Measurements from ENCODE around the gene MMP1.
A peak's percentile ranks its signal among the peaks of the same experiment; 100 is the strongest.

MMP1 gene

GRCh38 chr11:102798012-102798746, at the start of gene MMP1:
MMP1 (minus strand) TSS chr11:102798160; CDS start chr11:102798092, 68 bp downstream.
- DNase-seq: peak; percentile 6

- no peak for DNase-seq
Observed at GRCh38 chr11:102846292-102846691, 48.3 kb upstream of the MMP1 start.

- no peak for DNase-seq
Observed at GRCh38 chr11:102843489-102843888, 45.5 kb upstream of the MMP1 start, which contains the start of gene MMP3. MMP3 (minus strand) TSS chr11:102843609; CDS start chr11:102843546, 63 bp downstream.

- no peak for DNase-seq
Observed at GRCh38 chr11:102842930-102843329, 45.0 kb upstream of the MMP1 start.

- no peak for DNase-seq
Observed at GRCh38 chr11:102840018-102840417, 42.1 kb upstream of the MMP1 start.

GRCh38 chr11:102837646-102838045, 39.7 kb upstream of the MMP1 start:
- DNase-seq: no peak

- DNase-seq: no peak
Observed at GRCh38 chr11:102837156-102837555, 39.2 kb upstream of the MMP1 start.

GRCh38 chr11:102836290-102836875, 38.4 kb upstream of the MMP1 start:
- no peak for DNase-seq

GRCh38 chr11:102833731-102834130, 35.8 kb upstream of the MMP1 start:
- no peak for DNase-seq

GRCh38 chr11:102832612-102833011, 34.7 kb upstream of the MMP1 start:
- no peak for DNase-seq

GRCh38 chr11:102831489-102832440, 33.8 kb upstream of the MMP1 start:
- no peak for DNase-seq

GRCh38 chr11:102831128-102831488, 33.1 kb upstream of the MMP1 start:
- DNase-seq: no peak

- DNase-seq: no peak
Observed at GRCh38 chr11:102830001-102830727, 32.2 kb upstream of the MMP1 start.

- no peak for DNase-seq
Observed at GRCh38 chr11:102829316-102830000, 31.5 kb upstream of the MMP1 start.

- DNase-seq: no peak
Observed at GRCh38 chr11:102824556-102824955, 26.6 kb upstream of the MMP1 start.

- DNase-seq: no peak
Observed at GRCh38 chr11:102819491-102819890, 21.5 kb upstream of the MMP1 start.

GRCh38 chr11:102813484-102813883, 15.5 kb upstream of the MMP1 start:
- DNase-seq: no peak

- DNase-seq: no peak
Observed at GRCh38 chr11:102812188-102812587, 14.2 kb upstream of the MMP1 start.

GRCh38 chr11:102810950-102811660, 13.1 kb upstream of the MMP1 start:
- DNase-seq: peak; percentile 32

- DNase-seq: no peak
Observed at GRCh38 chr11:102809971-102810370, 12.0 kb upstream of the MMP1 start.

GRCh38 chr11:102807921-102808320, 10.0 kb upstream of the MMP1 start:
- no peak for DNase-seq

GRCh38 chr11:102806296-102806695, 8.3 kb upstream of the MMP1 start:
- no peak for DNase-seq

All from kidney glomerular epithelial cell (primary cell).